IMR-90 (cell line): ENCODE measurements around the gene CRIM1.

ENCODE experiments used
- BHLHE40 ChIP-seq: fragments of 150-350 bp; IDR thresholded peaks from 2 replicates; pipeline ENCODE4 v1.6.1; 2016; ENCODE audit warnings: mild to moderate bottlenecking, low read depth, low read length
- MAZ ChIP-seq: IDR thresholded peaks from 2 replicates; pipeline ENCODE4 v1.6.1; 2012; ENCODE audit warnings: low read depth, mild to moderate bottlenecking, low read length, improper control_type of control experiment, moderate library complexity, borderline replicate concordance
- POLR2A ChIP-seq: IDR thresholded peaks from 2 replicates; pipeline ENCODE4 v1.6.1; 2012; ENCODE audit warnings: mild to moderate bottlenecking, low read depth, low read length
- SMC3 ChIP-seq: fragments of 150-350 bp; IDR thresholded peaks from 2 replicates; pipeline ENCODE4 v1.6.1; 2016; ENCODE audit warnings: low read depth, mild to moderate bottlenecking, antibody characterized with exemption, low read length, moderate library complexity
- TF ChIP-seq, protein P1 (sequence below): conservative IDR thresholded peaks from 2 replicates; pipeline ENCODE4 v1.5.1; 2012; ENCODE audit warnings: mild to moderate bottlenecking, low read depth, low read length, improper control_type of control experiment

- TF ChIP-seq BHLHE40 (no peak), MAZ (no peak), POLR2A (no peak), SMC3 (no peak)
- TF ChIP-seq, protein P1, sequence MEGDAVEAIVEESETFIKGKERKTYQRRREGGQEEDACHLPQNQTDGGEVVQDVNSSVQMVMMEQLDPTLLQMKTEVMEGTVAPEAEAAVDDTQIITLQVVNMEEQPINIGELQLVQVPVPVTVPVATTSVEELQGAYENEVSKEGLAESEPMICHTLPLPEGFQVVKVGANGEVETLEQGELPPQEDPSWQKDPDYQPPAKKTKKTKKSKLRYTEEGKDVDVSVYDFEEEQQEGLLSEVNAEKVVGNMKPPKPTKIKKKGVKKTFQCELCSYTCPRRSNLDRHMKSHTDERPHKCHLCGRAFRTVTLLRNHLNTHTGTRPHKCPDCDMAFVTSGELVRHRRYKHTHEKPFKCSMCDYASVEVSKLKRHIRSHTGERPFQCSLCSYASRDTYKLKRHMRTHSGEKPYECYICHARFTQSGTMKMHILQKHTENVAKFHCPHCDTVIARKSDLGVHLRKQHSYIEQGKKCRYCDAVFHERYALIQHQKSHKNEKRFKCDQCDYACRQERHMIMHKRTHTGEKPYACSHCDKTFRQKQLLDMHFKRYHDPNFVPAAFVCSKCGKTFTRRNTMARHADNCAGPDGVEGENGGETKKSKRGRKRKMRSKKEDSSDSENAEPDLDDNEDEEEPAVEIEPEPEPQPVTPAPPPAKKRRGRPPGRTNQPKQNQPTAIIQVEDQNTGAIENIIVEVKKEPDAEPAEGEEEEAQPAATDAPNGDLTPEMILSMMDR: no peak
Measured at GRCh38 chr2:36556842-36557241, 201.3 kb downstream of the CRIM1 start.
